Measurements from ENCODE around the gene GAS7.

- TF ChIP-seq CTCF (IDR thresholded peaks at IDR 0.05; ENCODE audit: low read length) (no peak), EZH2 (IDR thresholded peaks at IDR 0.05; ENCODE audit: borderline replicate concordance, low read length) (no peak)
Observed at GRCh38 chr17:9905078-9905415, 293.4 kb downstream of the GAS7 start, which contains the start of gene RCVRN.
